Astrocyte of the spinal cord (primary cell): ENCODE results near the gene TMPRSS11D.

Experiments used
- DNase-seq: peaks from one replicate; pipeline ENCODE4 v3.0.0; 2011; ENCODE audit warnings: low read depth, low spot score
- H3K4me3 ChIP-seq: 2 replicates; pipeline ENCODE4 v1.5.1; 2011; ENCODE audit warnings: low read depth, mild to moderate bottlenecking, low read length, moderate library complexity
- in situ Hi-C: cut with HindIII; loops from 2 replicates; pipeline ENCODE4 v1.10.0; 2017; ENCODE audit warnings: low sequenced_read_pairs
- TF ChIP-seq, protein P1 (sequence below): IDR thresholded peaks from 2 replicates; pipeline ENCODE4 v1.5.1; 2012; ENCODE audit warnings: low read depth, mild to moderate bottlenecking, low read length, inconsistent platforms

Gene TMPRSS11D

DNA sequence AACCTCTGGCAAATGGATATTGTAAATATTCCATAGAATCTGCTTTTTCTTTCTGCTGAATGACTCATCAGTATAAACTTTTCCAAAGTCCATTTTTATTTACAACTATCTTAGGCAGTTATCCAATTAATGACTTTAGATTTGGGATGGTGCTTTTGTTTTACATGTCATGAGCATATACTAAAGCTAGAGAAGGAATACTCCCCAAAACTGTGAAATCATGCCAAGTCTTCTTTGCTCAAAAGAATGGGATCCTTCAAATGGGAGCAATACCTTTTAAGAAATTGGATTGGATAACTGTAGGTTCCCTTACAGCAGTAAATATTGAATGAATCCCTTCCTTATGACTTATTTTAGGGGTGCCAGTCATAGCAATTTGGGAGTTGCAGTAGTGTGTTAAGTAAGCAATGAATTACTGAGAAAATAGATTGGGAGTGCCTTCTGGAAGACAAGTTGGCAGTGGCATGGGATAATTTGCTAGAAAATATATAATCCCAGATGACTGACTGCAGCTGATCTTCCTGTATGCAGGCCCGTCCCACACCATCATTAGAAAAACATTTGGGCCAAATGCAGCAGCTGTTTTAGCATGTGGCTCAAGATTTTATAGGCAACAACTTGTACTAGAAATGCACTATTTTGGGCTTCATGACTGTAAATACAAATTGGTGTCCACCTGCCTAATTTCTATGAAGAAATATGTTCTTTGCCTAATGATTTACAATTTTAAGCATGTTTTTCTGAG, 2.8 kb downstream of the TMPRSS11D start:
- in situ Hi-C loops: no loop called here
- DNase-seq: no peak
- TF ChIP-seq, protein P1, sequence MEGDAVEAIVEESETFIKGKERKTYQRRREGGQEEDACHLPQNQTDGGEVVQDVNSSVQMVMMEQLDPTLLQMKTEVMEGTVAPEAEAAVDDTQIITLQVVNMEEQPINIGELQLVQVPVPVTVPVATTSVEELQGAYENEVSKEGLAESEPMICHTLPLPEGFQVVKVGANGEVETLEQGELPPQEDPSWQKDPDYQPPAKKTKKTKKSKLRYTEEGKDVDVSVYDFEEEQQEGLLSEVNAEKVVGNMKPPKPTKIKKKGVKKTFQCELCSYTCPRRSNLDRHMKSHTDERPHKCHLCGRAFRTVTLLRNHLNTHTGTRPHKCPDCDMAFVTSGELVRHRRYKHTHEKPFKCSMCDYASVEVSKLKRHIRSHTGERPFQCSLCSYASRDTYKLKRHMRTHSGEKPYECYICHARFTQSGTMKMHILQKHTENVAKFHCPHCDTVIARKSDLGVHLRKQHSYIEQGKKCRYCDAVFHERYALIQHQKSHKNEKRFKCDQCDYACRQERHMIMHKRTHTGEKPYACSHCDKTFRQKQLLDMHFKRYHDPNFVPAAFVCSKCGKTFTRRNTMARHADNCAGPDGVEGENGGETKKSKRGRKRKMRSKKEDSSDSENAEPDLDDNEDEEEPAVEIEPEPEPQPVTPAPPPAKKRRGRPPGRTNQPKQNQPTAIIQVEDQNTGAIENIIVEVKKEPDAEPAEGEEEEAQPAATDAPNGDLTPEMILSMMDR: no peak
- no peak overlapping the region for H3K4me3 ChIP-seq

DNA sequence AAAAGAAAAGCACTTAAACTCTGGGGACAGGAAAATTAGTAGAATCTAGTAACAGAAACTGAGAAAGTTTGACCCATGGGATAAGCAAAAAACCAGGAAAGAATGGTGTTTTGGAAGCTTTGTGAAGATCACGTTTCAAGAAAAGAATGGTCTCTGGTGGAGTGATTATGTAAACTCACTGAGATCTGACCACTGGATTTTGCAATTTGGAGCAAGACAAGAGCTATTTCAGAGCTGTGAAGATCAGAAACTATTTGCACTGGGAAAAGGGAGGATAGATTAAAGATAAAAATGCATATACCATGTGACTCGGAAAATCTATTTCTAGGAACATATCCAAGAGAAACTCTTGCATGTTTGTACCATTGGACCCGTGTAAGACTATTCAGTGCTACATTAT, 4.3 kb downstream of the TMPRSS11D start:
- no peak for DNase-seq
- no peak overlapping the region for H3K4me3 ChIP-seq
- TF ChIP-seq, protein P1: no peak
- in situ Hi-C loops: no loop called here

DNA sequence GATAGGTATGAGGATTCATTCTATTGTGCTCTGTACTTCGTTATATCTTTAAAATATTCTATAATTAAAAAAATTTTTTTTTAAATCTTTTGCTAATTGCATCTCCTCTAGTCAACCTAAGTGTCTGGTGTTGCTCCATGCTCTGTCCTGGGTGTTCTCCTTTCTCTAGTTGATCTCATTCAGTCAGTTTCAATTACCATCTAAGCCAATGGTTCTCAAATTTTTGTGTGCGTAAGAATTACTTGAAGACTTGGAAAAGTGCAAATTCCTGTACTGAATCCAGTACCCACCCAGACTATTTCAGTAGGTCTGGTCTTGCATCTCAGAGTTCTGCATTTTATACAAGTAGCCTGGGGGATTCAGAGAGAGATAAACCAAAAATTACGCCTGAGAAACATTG, 6.7 kb downstream of the TMPRSS11D start:
- TF ChIP-seq, protein P1: no peak
- DNase-seq: no peak
- in situ Hi-C loops: no loop called here
- H3K4me3 ChIP-seq: no peak overlapping the region

DNA sequence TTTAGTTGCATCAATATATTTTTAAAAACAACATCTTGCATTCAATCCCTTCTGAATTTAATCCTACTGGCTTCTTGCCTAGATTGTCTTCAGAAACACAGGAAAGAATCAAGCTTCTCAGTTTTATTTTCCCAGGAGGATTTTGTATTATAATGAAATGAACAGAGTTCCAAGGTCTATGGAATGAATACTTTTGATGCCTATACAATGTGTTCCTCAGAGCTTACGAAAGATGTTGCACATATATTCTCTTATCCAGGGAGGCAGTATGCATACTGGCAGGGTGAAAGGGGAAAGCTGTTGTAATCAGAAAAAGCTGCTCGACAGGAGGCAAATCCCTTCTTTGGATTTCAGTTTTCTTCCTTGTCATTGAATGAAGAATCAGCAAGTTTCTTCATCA, 8.8 kb downstream of the TMPRSS11D start:
- in situ Hi-C loops: no loop called here
- DNase-seq: no peak
- TF ChIP-seq, protein P1: no peak

DNA sequence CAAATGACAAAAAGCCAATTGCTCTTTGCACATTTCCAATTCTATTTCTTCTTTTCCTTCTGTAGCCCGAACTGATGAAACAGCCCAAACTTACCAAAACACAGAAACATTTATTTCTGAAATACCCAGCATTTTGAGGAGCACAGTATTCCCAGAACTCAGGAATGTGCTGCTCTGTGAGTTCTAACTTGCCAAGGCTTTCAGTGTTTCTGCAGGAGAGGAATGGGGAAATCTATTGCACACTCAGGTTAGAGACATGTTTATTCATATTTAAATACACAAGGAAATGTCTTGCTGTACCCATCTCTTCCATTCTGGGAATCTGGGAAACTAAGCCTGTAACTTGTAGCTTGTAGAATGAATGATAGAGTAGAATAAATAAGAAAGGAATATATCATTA, 10.7 kb downstream of the TMPRSS11D start:
- H3K4me3 ChIP-seq: no peak overlapping the region
- in situ Hi-C loops: no loop called here
- no peak for DNase-seq
- TF ChIP-seq, protein P1: no peak

More for the DNA sequence above, 8.8 kb downstream of the TMPRSS11D start:
- H3K4me3 ChIP-seq: no peak overlapping the region

DNA sequence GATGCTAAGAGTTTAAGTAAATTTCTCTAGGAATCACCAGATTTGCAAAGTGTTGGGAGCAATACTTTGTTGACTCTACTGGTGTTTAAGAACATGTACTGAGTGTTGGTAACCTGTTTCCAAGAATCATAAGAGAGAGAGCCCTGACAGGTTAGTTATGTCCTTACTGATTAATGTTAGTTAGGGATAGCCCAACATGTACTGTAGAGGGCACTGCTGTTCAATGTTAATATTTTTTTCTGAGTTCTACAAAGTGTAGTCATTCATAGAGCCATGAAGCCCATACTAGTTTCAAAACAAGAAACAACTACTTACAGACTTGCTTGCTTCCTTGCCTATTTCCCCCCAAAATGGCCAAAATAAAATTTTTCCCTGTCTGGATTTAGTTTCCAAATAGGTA, 11.9 kb downstream of the TMPRSS11D start:
- TF ChIP-seq, protein P1: peak; percentile 52
- peak; percentile 64 for DNase-seq
- no peak overlapping the region for H3K4me3 ChIP-seq
- in situ Hi-C loops: no loop called here
